ENCODE measurements around the gene SCD. TPM values are rescaled to one million over a fixed set of nuclear protein-coding genes. Genes with fewer than 3 reads are reported as not detected.

SCD gene
- total and polyA plus RNA-seq, 2 of the 13 experiments (the other 11 are each of a cell fraction or from before 2014, with no cell fraction given): 492 to 512 TPM

- TF ChIP-seq, protein P1, sequence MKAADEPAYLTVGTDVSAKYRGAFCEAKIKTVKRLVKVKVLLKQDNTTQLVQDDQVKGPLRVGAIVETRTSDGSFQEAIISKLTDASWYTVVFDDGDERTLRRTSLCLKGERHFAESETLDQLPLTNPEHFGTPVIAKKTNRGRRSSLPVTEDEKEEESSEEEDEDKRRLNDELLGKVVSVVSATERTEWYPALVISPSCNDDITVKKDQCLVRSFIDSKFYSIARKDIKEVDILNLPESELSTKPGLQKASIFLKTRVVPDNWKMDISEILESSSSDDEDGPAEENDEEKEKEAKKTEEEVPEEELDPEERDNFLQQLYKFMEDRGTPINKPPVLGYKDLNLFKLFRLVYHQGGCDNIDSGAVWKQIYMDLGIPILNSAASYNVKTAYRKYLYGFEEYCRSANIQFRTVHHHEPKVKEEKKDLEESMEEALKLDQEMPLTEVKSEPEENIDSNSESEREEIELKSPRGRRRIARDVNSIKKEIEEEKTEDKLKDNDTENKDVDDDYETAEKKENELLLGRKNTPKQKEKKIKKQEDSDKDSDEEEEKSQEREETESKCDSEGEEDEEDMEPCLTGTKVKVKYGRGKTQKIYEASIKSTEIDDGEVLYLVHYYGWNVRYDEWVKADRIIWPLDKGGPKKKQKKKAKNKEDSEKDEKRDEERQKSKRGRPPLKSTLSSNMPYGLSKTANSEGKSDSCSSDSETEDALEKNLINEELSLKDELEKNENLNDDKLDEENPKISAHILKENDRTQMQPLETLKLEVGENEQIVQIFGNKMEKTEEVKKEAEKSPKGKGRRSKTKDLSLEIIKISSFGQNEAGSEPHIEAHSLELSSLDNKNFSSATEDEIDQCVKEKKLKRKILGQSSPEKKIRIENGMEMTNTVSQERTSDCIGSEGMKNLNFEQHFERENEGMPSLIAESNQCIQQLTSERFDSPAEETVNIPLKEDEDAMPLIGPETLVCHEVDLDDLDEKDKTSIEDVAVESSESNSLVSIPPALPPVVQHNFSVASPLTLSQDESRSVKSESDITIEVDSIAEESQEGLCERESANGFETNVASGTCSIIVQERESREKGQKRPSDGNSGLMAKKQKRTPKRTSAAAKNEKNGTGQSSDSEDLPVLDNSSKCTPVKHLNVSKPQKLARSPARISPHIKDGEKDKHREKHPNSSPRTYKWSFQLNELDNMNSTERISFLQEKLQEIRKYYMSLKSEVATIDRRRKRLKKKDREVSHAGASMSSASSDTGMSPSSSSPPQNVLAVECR (CRISPR knock-in tag; IDR thresholded peaks at IDR 0.05; ENCODE audit: borderline replicate concordance): peak; percentile 63; the same call in 1 of the 2 replicates
- TF ChIP-seq, protein P2, sequence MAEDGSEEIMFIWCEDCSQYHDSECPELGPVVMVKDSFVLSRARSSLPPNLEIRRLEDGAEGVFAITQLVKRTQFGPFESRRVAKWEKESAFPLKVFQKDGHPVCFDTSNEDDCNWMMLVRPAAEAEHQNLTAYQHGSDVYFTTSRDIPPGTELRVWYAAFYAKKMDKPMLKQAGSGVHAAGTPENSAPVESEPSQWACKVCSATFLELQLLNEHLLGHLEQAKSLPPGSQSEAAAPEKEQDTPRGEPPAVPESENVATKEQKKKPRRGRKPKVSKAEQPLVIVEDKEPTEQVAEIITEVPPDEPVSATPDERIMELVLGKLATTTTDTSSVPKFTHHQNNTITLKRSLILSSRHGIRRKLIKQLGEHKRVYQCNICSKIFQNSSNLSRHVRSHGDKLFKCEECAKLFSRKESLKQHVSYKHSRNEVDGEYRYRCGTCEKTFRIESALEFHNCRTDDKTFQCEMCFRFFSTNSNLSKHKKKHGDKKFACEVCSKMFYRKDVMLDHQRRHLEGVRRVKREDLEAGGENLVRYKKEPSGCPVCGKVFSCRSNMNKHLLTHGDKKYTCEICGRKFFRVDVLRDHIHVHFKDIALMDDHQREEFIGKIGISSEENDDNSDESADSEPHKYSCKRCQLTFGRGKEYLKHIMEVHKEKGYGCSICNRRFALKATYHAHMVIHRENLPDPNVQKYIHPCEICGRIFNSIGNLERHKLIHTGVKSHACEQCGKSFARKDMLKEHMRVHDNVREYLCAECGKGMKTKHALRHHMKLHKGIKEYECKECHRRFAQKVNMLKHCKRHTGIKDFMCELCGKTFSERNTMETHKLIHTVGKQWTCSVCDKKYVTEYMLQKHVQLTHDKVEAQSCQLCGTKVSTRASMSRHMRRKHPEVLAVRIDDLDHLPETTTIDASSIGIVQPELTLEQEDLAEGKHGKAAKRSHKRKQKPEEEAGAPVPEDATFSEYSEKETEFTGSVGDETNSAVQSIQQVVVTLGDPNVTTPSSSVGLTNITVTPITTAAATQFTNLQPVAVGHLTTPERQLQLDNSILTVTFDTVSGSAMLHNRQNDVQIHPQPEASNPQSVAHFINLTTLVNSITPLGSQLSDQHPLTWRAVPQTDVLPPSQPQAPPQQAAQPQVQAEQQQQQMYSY (CRISPR knock-in tag; IDR thresholded peaks at IDR 0.05): 0 out of 2 replicates have a peak, but pooled peaks have one; percentile 32
- peak; percentile 22; the same call in 1 of the 2 replicates for TF ChIP-seq SKIL (CRISPR knock-in tag; IDR thresholded peaks at IDR 0.05; ENCODE audit: borderline replicate concordance)
- TF ChIP-seq, protein P3, sequence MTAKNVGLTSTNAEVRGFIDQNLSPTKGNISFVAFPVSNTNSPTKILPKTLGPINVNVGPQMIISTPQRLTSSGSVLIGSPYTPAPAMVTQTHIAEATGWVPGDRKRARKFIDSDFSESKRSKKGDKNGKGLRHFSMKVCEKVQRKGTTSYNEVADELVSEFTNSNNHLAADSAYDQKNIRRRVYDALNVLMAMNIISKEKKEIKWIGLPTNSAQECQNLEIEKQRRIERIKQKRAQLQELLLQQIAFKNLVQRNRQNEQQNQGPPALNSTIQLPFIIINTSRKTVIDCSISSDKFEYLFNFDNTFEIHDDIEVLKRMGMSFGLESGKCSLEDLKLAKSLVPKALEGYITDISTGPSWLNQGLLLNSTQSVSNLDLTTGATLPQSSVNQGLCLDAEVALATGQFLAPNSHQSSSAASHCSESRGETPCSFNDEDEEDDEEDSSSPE (CRISPR knock-in tag; IDR thresholded peaks at IDR 0.05): no peak
- TF ChIP-seq ZC3H13 (CRISPR knock-in tag; IDR thresholded peaks at IDR 0.05): no peak
- TF ChIP-seq HMGA1 (CRISPR knock-in tag; conservative IDR thresholded peaks at IDR 0.05): no peak
- TF ChIP-seq TAF1 (CRISPR knock-in tag; IDR thresholded peaks at IDR 0.05): peak; percentile 42; the same call in 1 of the 2 replicates
- peak; percentile 49 for TF ChIP-seq FOSL2 (CRISPR knock-in tag; IDR thresholded peaks at IDR 0.05)
- TF ChIP-seq HMG20B (CRISPR knock-in tag; conservative IDR thresholded peaks at IDR 0.05): 0 out of 2 replicates have a peak, but pooled peaks have one; percentile 41
- 0 out of 2 replicates have a peak, but pooled peaks have one; percentile 28 for TF ChIP-seq ZBTB7A (CRISPR knock-in tag; IDR thresholded peaks at IDR 0.05)
- TF ChIP-seq ZNF331 (CRISPR knock-in tag; IDR thresholded peaks at IDR 0.05): peak; percentile 56; the same call in 1 of the 2 replicates
- TF ChIP-seq TEAD3 (CRISPR knock-in tag; optimal IDR thresholded peaks at IDR 0.05; ENCODE audit: borderline replicate concordance): peak; percentile 76
- TF ChIP-seq ZBTB21 (CRISPR knock-in tag; IDR thresholded peaks at IDR 0.05): no peak
- TF ChIP-seq RBAK (CRISPR knock-in tag; IDR thresholded peaks at IDR 0.05): no peak
- no peak for TF ChIP-seq SRSF4 (IDR thresholded peaks at IDR 0.05; ENCODE audit: low read depth, low read length, poor library complexity, severe bottlenecking)
- TF ChIP-seq ZNF570 (CRISPR knock-in tag; IDR thresholded peaks at IDR 0.05; ENCODE audit: borderline replicate concordance): no peak
- no peak for TF ChIP-seq FLYWCH1 (CRISPR knock-in tag; IDR thresholded peaks at IDR 0.05)
Observed at GRCh38 chr10:100340948-100341847, 5.8 kb upstream of the SCD start (continued).
